ENCODE results near the gene GNG7. TPM values are rescaled to one million over a fixed set of nuclear protein-coding genes. Genes with fewer than 3 reads are reported as not detected.
"Not testable (repeated sequence)": the region's sequence is repeated elsewhere in the genome, so short reads cannot be mapped to it uniquely, and the experiment has no call there.

GNG7 gene
- polyA plus RNA-seq, 1 donor: 2.4 TPM

- DNase-seq: not testable (repeated sequence)
These were observed 10.7 kb upstream of the GNG7 start for GRCh38 chr19:2713170-2713569.

GRCh38 chr19:2711875-2712205, 9.3 kb upstream of the GNG7 start:
- DNase-seq: no peak

DNA sequence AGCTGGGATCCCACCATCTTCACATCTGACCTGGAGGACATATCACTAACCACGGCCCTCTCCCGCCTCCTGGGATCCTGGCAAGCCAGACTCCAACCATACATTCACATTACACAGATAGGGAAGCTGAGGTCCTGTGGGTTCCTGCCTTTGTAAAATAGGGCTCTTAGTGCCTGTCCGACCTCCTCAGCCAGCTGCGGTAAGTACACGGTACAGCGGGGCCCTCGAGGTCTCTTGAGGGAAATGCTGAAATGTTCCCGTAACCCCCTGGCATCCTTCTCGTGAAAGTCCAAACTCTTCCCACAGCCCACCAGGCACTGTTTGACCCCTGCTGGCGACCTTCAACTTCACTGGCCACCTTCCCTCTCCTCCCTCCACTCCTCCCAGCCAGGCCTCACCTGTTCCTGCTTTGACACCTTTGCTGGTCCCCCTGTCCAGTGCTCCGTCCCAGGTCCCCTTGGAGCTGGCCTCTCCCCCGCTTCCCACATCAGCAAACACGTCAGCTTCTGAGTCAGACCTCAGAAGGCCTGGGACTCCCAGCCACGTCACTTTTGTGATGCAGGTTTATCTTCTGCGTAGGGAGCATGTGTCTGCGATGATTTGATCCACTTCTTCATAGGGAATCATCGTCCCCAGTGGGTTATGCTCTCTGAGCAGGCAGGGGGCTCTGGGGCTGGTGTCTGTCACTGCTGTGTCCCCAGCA, 8.8 kb upstream of the GNG7 start:
- no peak for DNase-seq

- DNase-seq: no peak
These were observed 3.8 kb upstream of the GNG7 start for GRCh38 chr19:2706251-2706650.

GRCh38 chr19:2703691-2704216, 1.3 kb upstream of the GNG7 start:
- DNase-seq: no peak

- no peak for DNase-seq
These were observed 563 bp upstream of the GNG7 start for GRCh38 chr19:2703077-2703437.

GRCh38 chr19:2701361-2702169, 929 bp downstream of the GNG7 start:
- no peak for DNase-seq

DNA sequence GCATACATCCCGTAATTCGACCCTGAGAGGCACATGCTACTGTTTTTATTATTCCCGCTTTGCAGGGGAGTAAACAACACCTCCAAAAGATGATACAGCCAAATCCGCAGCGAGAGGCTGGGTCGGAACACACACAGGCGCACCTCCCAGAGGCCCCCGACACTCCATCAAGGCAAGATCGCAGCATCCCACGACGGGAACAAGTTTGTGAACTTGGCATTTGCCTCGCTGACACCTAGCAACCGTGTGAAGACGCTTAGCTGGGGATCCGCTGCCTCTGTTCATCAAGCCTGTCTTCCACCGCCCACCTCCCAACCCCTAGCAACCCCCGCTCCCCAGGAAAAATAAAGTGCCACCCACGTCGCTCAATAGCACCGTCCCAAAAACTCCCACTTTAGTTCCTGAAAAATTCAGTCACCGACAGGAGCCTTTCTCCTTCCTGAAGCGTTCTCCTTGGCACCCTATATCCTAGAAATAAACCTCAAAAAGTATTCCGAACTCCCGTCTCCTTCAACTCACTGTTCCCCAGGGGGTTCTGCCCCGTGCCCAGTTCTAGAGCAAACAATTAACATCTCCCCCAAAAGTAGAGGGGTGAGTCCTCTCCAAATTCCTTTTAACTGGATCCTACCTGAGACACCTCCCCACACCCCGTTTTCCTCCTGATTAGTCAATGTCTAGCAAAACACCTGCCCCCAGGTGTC, 1.7 kb downstream of the GNG7 start:
- no peak for DNase-seq

DNA sequence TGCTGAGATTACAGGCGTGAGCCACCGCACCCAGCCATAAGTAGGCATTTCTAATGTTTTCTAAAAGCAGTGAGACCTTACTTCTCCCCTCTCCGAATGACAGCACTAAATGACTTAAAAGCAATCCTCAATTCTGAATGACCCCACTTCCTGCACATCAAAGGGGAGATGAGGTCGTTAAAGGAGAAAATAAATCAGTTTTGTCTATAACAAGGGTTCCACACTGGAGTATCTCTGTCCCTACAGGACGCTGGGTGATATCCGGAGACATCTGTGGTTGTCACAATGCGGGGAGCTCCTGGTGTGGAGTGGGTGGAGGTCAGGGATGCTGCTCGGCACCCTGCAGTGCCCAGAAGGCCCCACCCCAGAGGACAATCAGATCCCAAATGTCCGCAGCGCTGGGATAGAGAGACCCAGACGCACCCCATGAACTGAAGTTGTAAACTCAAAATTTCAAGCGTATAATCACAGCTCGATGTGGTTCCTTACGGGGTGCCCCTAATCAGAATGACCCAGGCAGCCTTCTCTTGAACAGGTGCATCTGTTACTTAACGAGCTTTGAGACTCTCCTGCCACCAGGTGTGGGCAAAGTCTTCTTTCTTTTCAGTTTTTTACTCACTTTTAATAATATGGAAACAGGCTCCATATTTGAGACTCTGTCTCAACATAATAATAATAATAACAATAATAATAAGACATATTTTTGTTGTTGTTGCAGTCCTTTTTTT, 2.9 kb downstream of the GNG7 start:
- DNase-seq: no peak

DNA sequence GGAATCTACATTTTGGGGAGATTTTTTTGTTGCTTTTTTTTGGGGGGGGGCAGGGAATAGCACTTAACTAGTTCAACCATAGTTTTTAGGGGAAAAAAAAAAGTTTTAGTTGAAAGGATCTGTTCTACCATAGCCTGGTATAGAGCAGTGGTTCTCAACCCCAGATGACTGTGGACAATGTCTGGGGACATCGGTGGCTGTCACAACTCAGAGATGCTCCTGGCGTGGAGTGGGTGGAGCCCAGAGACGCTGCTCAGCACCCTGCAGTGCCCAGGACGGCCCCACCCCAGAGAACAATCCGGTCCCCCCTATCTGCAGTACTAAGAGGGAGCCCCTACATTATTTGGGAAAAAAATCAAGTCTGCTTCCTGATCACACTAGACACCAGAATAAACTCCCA, 8.3 kb downstream of the GNG7 start:
- no peak for DNase-seq

- no peak for DNase-seq
These were observed 8.9 kb downstream of the GNG7 start for GRCh38 chr19:2693492-2694160.

GRCh38 chr19:2691951-2692350, 10.5 kb downstream of the GNG7 start:
- DNase-seq: no peak

DNA sequence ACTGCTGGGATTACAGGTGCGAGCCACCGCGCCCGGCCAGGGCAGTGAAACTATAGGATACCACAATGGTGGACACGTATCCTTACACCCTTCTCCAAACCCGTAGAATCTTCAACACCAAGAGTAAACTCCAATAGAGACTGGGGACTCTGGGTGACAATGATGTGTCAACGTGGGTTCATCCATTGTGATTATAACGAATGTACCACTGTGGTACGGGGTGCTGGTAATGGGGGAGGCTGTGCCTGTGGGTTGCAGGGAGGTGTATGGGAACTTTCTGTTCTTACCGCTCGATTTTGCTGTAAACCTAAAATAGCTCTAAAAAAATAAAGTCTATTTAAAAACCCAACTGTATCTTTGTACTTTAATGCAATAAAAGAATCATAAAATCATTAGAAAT, 11.6 kb downstream of the GNG7 start:
- no peak for DNase-seq

DNA sequence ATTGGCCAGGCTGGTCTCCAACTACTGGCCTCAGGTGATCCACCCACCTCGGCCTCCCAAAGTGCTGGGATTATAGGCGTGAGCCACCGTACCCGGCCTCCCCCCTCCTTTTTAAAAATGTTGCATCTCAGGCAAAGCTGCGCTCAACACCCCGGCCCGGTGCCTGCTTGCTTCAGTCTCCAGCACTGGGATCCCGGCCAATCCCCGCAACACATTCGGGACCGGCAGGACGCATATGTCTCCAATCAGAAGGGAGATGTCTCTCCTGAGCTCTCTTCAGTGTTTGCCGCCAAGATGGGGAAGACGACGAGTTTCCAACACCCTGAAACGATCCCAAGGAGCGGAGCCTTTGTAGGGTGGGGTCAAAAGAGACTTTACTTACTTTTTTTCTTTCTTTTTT, 16.1 kb downstream of the GNG7 start:
- no peak for DNase-seq

DNA sequence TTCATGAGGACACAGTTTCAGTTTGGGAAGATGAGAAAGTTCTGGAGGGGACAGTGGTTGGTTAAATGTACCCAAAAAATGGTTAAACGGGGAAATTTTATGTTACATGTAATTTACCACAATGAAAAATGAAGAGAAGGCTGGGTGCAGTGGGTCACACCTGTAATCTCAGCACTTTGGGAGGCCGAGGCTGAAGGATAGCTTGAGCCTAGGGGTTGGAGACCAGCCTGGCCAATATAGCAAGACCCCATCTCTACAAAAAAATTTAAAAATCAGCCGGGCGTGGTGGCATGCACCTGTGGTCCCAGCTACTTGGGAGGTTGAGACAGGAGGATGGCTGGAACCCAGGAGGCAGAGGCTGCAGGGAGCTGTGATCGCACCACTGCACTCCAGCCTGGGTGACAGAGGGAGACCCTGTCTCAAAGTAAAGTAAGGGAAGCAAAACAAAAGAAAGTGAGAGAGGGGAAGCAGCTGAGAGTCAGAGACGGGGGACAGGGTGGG, 17.2 kb downstream of the GNG7 start:
- no peak for DNase-seq

- no peak for DNase-seq
These were observed 19.0 kb downstream of the GNG7 start for GRCh38 chr19:2683430-2684003.

GRCh38 chr19:2680808-2681207, 21.7 kb downstream of the GNG7 start:
- DNase-seq: no peak

- DNase-seq: no peak
These were observed 23.1 kb downstream of the GNG7 start for GRCh38 chr19:2679439-2679838.

- DNase-seq: not testable (repeated sequence)
These were observed 23.5 kb downstream of the GNG7 start for GRCh38 chr19:2678948-2679347.

GRCh38 chr19:2678044-2678671, 24.3 kb downstream of the GNG7 start:
- DNase-seq: no peak

- DNase-seq: no peak
These were observed 25.7 kb downstream of the GNG7 start for GRCh38 chr19:2676823-2677222.
